Ovary (tissue), 9 donors: ENCODE measurements around the gene PSMG4. TPM values are rescaled to one million over a fixed set of nuclear protein-coding genes. Genes with fewer than 3 reads are reported as not detected.
A peak's percentile ranks its signal among the peaks of the same experiment; 100 is the strongest.

ENCODE experiments used
- DNase-seq, 5 donors: peaks; one replicate each; pipeline ENCODE4 v3.0.0-alpha.2; 2019 to 2020
- H3K27ac ChIP-seq, 2 donors: fragments of 200-600 bp; one replicate each; pipeline versions ENCODE4 v1.5.1 to v1.8.0; 2019 to 2022
- H3K27me3 ChIP-seq: fragments of 200-600 bp; one replicate; pipeline ENCODE4 v1.8.0; 2022
- H3K36me3 ChIP-seq: fragments of 200-600 bp; sonication (generic); one replicate; pipeline ENCODE4 v1.5.1; 2019
- H3K4me1 ChIP-seq: one replicate; pipeline ENCODE4 v1.8.1; 2013; ENCODE audit warnings: mild to moderate bottlenecking, moderate library complexity; ENCODE audit not compliant: insufficient read depth
- H3K4me3 ChIP-seq: fragments of 200-600 bp; sonication (generic); one replicate; pipeline ENCODE4 v1.5.1; 2017
- H3K9me3 ChIP-seq, 2 donors: fragments of 200-600 bp in 1 of 2; sonication (generic) in 1 of 2; one replicate each; pipeline versions ENCODE4 v1.5.1 to v1.8.1; 2013 to 2019; ENCODE audit warnings: mild to moderate bottlenecking in 1 of 2, moderate library complexity in 1 of 2
- CTCF ChIP-seq, 3 donors: fragments of 450-650 bp in 2 of 3; fragments of 200-600 bp in 1 of 3; IDR thresholded peaks; one replicate each; pipeline versions ENCODE4 v1.5.1 to v1.8.0; 2016 to 2022; ENCODE audit warnings: antibody characterized with exemption in 3 of 3, mild to moderate bottlenecking in 1 of 3
- EP300 ChIP-seq: sonication (generic); formaldehyde crosslinking; IDR thresholded peaks from one replicate; pipeline ENCODE4 v1.6.1; 2017; ENCODE audit warnings: antibody characterized with exemption
- POLR2A ChIP-seq: fragments of 450-650 bp; IDR thresholded peaks from one replicate; pipeline ENCODE4 v1.6.1; 2017; ENCODE audit warnings: antibody characterized with exemption, mild to moderate bottlenecking, moderate library complexity
- WGBS, 3 donors: extraction: QIAGEN DNeasy Blood & Tissue Kit in 1 of 3; methylation state at CpG; one replicate each; pipeline versions ENCODE4 v1.1.5 to v1.1.7; 2013 to 2017; 5-methylcytosine and 5-hydroxymethylcytosine counted together
- intact Hi-C, 4 donors: fragments of 100-400 bp; cut with DNase I; formaldehyde crosslinking; loops; one replicate each; pipeline versions ENCODE4 v1.11.0 to v1.15.1; 2022 to 2023
- polyA plus RNA-seq, 2 donors: library from polyadenylated mRNA; stranded (reverse); fragments of 200-250 nt in 1 of 2; fragments of 350-450 nt in 1 of 2; fragmentation: Illumina TruSeq in 1 of 2; extraction: RNeasy Lipid Tissue Mini Kit (QIAGEN cat#74804) in 1 of 2; gene quantifications; one replicate each; pipeline ENCODE4 v1.2.3, GENCODE V29; 2013 to 2014
- total RNA-seq, 7 donors: library from RNA; depleted of rRNA in 2 of 7; stranded (reverse); fragments of >200 nt in 2 of 7; fragmentation: NEBNext Ultra II Directional in 3 of 7; extraction: Animal tissue kit (Norgen Biotek cat#: 25700) in 3 of 7; gene quantifications; one replicate each; pipeline versions ENCODE4 v1.1.0 to v1.2.4, GENCODE V29; 2016 to 2023
- donor health status: DM: no; HTN: no; CAD: no; lungs with moderate emphysema.
- donor health status: DM: no; HTN: no; CAD: no.
- donor health status: Bipolar disorder and iron deficiency.
- donor health status: DM: yes; HTN: yes; CAD: no.
- donor health status: DM: no; HTN: no; CAD: no.
- donor health status: DM: yes; HTN: yes; CAD: no.

Gene PSMG4
- total and polyA plus RNA-seq, 9 donors: 8.5 to 34.8 (median 22.7) TPM

- peaks cover 3% of the 10 kb centered on the region for H3K4me1 ChIP-seq
- intact Hi-C loops: loop anchor here (5.0 to 10.0 kb wide), 5 partner anchors 87 to 883 kb away; partner anchors contain the start of gene ECI2 (in 1 of the 4)
- no peak overlapping the region for H3K4me3 ChIP-seq
- no peaks in the 10 kb centered on the region for H3K9me3 ChIP-seq
- TF ChIP-seq EP300: no peak
- no peak for TF ChIP-seq POLR2A
- TF ChIP-seq CTCF (IDR thresholded peaks at IDR 0.05): peak; percentile 70 to 80 (median 71)
- H3K27ac ChIP-seq: no peak overlapping the region
- no peaks in the 10 kb centered on the region for H3K27me3 ChIP-seq
- 34 to 39% (median 35%) methylated on average over 20 of the region's 20 CpGs for WGBS, 3 donors
- H3K36me3 ChIP-seq: no peaks in the 10 kb centered on the region
- peak; percentile 53 to 82 (median 77) for DNase-seq
Observed at GRCh38 chr6:3251462-3252314, 7.1 kb upstream of the PSMG4 start.

- no peaks in the 10 kb centered on the region for H3K36me3 ChIP-seq
- TF ChIP-seq EP300 (no peak), POLR2A (no peak), CTCF (IDR thresholded peaks at IDR 0.05) (no peak)
- no peak overlapping the region for H3K27ac ChIP-seq
- H3K4me1 ChIP-seq: peaks cover 3% of the 10 kb centered on the region
- no peak for DNase-seq
- H3K27me3 ChIP-seq: no peaks in the 10 kb centered on the region
- 84 to 88% (median 86%) methylated on average over 10 of the region's 10 CpGs for WGBS, 3 donors
- no peaks in the 10 kb centered on the region for H3K9me3 ChIP-seq
- intact Hi-C loops: loop anchor here (5.0 to 10.0 kb wide), 5 partner anchors 88 to 882 kb away; partner anchors contain the start of gene ECI2 (in 1 of the 4)
- H3K4me3 ChIP-seq: no peak overlapping the region
Observed at GRCh38 chr6:3252369-3252768, 6.4 kb upstream of the PSMG4 start.

GRCh38 chr6:3252861-3253596, 5.7 kb upstream of the PSMG4 start:
- no peak overlapping the region for H3K27ac ChIP-seq
- no peaks in the 10 kb centered on the region for H3K36me3 ChIP-seq
- no peaks in the 10 kb centered on the region for H3K27me3 ChIP-seq
- no peak for TF ChIP-seq CTCF (IDR thresholded peaks at IDR 0.05)
- TF ChIP-seq EP300: no peak
- TF ChIP-seq POLR2A: no peak
- intact Hi-C loops: loop anchor here (5.0 to 10.0 kb wide), 5 partner anchors 88 to 882 kb away; partner anchors contain the start of gene ECI2 (in 1 of the 4)
- no peak for DNase-seq
- H3K4me1 ChIP-seq: peaks cover 3% of the 10 kb centered on the region
- WGBS, 3 donors: 93 to 95% (median 93%) methylated on average over 22 of the region's 22 CpGs
- no peak overlapping the region for H3K4me3 ChIP-seq
- H3K9me3 ChIP-seq: no peaks in the 10 kb centered on the region

GRCh38 chr6:3253597-3253961, 5.2 kb upstream of the PSMG4 start:
- H3K27ac ChIP-seq: no peak overlapping the region
- no peaks in the 10 kb centered on the region for H3K36me3 ChIP-seq
- no peak for DNase-seq
- H3K27me3 ChIP-seq: no peaks in the 10 kb centered on the region
- no peaks in the 10 kb centered on the region for H3K4me1 ChIP-seq
- TF ChIP-seq EP300 (no peak), POLR2A (no peak), CTCF (IDR thresholded peaks at IDR 0.05) (no peak)
- 94 to 98% (median 97%) methylated on average over 40 of the region's 40 CpGs for WGBS, 3 donors
- intact Hi-C loops: loop anchor here (5.0 to 10.0 kb wide), 5 partner anchors 89 to 881 kb away; partner anchors contain the start of gene ECI2 (in 1 of the 4)
- H3K4me3 ChIP-seq: no peak overlapping the region
- H3K9me3 ChIP-seq: no peaks in the 10 kb centered on the region
